ENCODE results near the gene GPR31.

The GPR31 gene

DNA sequence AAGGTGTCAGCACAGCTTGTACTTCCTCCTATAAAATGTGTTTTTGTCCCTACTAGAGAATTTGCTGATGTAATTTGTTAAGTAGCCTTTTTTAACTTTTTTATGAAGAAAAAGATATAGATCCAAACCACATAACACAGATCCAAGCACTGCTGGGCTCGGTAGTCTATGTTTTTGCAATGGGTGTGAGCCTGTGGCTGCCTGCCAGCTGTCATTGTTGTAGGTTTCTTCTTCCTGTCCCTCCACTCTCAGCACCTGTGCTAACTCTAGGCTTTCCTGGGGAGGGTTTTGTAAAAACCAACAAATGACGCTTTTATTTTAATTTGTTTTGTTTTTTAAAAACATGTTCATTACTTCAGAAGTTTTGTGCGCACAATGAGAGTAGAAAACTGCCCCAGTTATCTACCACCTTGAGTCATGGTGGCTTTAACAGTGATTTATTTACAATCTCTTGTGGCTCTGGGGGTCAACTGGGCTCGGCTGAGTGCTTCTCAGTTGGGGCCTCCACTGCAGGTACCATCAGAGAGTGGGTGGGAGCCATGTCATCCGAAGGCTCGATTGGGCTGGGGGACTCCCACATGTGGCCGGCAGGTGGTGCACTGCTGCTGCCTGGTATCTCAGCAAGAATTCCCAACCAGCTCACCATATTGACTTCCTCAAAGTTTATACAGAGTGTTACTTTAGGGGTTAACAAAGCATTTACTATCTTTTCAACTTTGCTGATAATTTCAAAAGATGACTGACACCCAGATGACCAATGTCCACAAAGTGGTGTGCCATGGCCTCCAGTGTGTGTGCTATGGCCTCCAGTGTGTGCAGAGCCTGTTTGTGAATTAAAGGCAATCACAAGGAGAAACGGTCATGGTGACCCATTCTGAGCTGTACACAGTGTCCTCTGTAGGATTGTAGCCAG lies 37.9 kb downstream of the GPR31 start:
- no peak for DNase-seq (ENCODE audit: low spot score)

DNA sequence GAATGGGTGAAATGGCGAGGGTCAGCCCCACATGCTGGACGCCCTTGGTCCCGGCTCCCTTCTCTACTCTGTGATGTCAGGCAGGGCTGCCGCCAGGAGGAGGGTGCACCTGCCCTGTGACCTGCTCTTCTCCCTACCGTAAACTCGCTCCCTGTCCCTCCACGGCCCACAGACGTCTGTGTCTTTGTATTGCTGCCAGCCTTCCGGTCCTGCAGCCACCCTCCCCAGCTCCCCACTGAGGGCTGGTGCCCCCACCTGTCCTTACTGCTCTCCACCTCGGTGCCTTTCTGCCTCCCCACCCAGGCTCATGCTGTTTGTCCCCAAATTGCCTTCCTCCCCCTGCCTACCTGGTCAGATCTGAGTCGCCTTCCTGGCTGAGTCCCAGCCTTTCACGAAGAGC lies 38.9 kb downstream of the GPR31 start:
- no peak for DNase-seq (ENCODE audit: low spot score)

DNA sequence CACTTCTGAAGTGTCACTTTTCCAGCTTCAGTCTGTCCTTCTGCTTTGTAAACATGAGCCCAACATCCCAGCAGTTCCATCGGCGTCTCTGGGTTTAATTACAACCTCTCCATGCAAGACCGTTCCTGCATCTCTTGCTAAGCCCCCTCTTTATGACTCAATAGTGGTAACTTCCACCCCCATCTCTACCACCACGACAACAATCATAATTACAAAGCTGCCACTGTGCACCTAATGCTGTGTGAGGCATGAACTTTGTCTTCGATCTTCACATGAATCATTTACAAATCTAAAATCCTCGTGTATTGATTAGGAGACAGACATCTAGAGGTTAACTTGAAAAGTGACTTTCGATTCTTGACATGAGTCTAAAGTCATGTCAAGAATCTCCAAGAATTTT lies 39.8 kb downstream of the GPR31 start:
- no peak for DNase-seq (ENCODE audit: low spot score)

DNA sequence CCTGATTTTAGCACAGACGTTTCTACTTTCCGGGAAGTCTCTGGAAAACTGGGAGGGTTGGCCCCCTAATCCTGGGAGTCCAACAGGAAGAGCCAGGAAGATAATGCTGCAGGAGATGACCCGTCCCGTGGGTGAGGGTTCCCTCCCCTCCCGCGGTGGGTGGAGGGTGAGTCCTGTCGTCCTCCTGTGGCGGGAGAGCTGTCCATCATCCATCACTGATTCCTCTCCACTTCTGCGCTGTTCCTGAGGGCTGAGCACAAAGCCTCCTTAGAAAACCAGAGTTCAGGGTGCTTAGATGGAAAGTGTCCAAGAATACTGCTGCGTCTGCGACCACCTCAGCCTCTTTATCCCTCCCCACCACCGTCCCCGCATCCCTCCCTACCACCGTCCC lies 40.9 kb downstream of the GPR31 start:
- DNase-seq (ENCODE audit: low spot score): no peak

- peak; percentile 70 for DNase-seq (ENCODE audit: low spot score)
Measured at GRCh38 chr6:167116109-167116837, 41.5 kb downstream of the GPR31 start.

GRCh38 chr6:167115054-167115453 lies 42.7 kb downstream of the GPR31 start:
- DNase-seq (ENCODE audit: low spot score): peak; percentile 19

- peak; percentile 70 for DNase-seq (ENCODE audit: low spot score)
Measured at GRCh38 chr6:167113935-167114910, 43.6 kb downstream of the GPR31 start.

- DNase-seq (ENCODE audit: low spot score): no peak
Measured at GRCh38 chr6:167113047-167113754, 44.6 kb downstream of the GPR31 start.

DNA sequence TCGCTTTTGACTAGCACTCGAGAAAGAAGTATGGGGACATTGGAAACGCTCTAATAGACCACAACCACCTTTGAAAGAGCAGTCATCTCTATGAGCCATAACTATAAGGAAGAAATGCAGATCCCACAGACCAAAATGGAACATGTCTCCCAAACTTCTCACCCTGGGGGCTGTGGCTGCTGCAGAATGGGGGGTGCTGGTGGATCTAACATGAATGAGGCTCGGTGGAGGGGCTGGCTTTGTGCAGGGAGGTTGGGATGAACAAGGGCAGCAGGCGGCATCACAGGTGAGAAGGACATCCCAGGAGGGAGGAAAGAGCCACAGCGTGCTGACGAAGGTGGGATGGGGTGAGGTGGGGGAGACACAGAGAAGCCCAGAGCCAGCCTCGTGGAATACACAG lies 45.4 kb downstream of the GPR31 start:
- DNase-seq (ENCODE audit: low spot score): no peak

- no peak for DNase-seq (ENCODE audit: low spot score)
Measured at GRCh38 chr6:167111597-167111996, 46.2 kb downstream of the GPR31 start.

GRCh38 chr6:167109651-167110050 lies 48.1 kb downstream of the GPR31 start:
- DNase-seq (ENCODE audit: low spot score): no peak

DNA sequence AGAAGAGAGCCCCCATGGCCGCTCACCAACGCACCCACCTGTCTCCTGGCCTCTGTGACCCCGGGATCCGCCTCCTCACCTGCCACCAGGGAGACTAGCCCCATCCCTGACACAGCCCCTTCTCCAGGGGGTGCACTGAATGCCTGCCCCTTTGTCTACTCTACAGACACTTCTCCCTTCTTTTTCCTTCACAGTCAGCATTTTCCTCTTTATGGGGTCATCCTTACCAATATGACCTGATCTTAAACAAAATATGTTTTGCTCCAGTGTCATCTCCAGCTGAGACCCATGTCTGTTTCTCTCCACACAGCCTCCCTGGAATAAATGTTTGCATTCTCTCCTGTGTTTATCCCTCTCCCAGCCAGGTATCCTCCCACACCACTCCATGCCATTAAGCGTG lies 49.5 kb downstream of the GPR31 start:
- no peak for DNase-seq (ENCODE audit: low spot score)

DNA sequence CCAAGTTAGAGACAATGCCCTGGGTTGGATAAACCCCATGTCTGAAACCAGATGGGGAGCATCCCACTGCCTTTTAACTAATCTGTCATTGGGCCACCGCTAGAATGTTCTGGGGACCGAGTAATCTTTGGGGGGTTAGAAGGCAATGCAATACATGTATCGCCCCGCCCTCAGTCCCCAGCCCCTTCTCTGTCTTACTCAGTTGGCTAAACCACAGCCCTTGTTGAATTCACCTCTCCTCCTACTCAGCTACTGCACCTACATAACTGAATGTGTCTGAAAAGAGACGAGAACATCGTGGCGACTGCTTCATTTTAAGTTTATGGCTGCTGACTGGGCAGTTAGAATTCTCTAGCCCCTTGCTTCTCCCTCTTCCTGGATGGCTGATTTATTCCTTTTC lies 50.0 kb downstream of the GPR31 start:
- DNase-seq (ENCODE audit: low spot score): no peak

DNA sequence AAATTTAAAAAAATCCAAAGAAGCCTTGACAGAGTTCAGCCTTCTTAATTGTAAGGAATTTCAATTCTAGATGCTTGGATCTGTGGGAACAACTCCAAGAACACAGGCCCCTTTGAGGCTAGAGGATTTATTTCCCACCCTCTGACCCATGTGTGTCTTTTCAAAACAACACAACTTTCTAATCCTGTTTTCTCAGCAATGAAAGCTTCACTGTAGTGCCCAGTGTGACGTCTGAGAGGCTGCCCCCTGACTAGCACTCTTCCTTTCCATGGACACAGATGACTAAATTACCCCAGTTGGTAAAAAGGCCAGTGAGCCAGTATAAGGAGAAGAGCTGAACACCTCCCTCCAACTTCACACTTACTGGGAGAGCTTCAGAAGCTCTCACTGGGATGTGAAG lies 51.4 kb downstream of the GPR31 start:
- no peak for DNase-seq (ENCODE audit: low spot score)

Measured in SK-N-DZ (cell line).